Gastrocnemius medialis (tissue), 4 donors: ENCODE measurements around the gene KATNIP.

Experiments
- POLR2A ChIP-seq, 2 donors: fragments of 450-650 bp; IDR thresholded peaks; one replicate each; pipeline ENCODE4 v1.6.1; 2017; ENCODE audit warnings: antibody characterized with exemption in 2 of 2, mild to moderate bottlenecking in 2 of 2, moderate library complexity in 2 of 2
- TF ChIP-seq, protein P1 (sequence below), 5 experiments: fragments of 450-650 bp in 3 of 5; fragments of 200-600 bp in 2 of 5; sonication (generic) in 2 of 5; IDR thresholded peaks in 4 of 5; conservative IDR thresholded peaks in 1 of 5; 1 replicate in 4 of 5; 2 replicates in 1 of 5; pipeline ENCODE4 v1.5.1; 2016 to 2019; ENCODE audit warnings: antibody characterized with exemption in 5 of 5, mild to moderate bottlenecking in 3 of 5, moderate library complexity in 3 of 5

GRCh38 chr16:27599606-27600005 lies 49.7 kb downstream of the KATNIP start:
- TF ChIP-seq POLR2A (IDR thresholded peaks at IDR 0.05) = no peak
- TF ChIP-seq, protein P1, sequence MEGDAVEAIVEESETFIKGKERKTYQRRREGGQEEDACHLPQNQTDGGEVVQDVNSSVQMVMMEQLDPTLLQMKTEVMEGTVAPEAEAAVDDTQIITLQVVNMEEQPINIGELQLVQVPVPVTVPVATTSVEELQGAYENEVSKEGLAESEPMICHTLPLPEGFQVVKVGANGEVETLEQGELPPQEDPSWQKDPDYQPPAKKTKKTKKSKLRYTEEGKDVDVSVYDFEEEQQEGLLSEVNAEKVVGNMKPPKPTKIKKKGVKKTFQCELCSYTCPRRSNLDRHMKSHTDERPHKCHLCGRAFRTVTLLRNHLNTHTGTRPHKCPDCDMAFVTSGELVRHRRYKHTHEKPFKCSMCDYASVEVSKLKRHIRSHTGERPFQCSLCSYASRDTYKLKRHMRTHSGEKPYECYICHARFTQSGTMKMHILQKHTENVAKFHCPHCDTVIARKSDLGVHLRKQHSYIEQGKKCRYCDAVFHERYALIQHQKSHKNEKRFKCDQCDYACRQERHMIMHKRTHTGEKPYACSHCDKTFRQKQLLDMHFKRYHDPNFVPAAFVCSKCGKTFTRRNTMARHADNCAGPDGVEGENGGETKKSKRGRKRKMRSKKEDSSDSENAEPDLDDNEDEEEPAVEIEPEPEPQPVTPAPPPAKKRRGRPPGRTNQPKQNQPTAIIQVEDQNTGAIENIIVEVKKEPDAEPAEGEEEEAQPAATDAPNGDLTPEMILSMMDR (IDR thresholded peaks at IDR 0.05 in 4 of 5, conservative IDR thresholded peaks at IDR 0.05 in 1 of 5) = no peak
